GM21723 (cell line): Measurements from ENCODE around the gene AADACL4.
"Not testable (repeated sequence)": the region's sequence is repeated elsewhere in the genome, so short reads cannot be mapped to it uniquely, and the experiment has no call there.

ENCODE experiments used
- ATAC-seq: cut with Tn5 transposase; IDR thresholded peaks from one replicate; pipeline ENCODE4 v1.9.1; 2021; ENCODE audit warnings: mild to moderate bottlenecking, moderate library complexity; ENCODE audit not compliant: unreplicated experiment

The AADACL4 gene

DNA sequence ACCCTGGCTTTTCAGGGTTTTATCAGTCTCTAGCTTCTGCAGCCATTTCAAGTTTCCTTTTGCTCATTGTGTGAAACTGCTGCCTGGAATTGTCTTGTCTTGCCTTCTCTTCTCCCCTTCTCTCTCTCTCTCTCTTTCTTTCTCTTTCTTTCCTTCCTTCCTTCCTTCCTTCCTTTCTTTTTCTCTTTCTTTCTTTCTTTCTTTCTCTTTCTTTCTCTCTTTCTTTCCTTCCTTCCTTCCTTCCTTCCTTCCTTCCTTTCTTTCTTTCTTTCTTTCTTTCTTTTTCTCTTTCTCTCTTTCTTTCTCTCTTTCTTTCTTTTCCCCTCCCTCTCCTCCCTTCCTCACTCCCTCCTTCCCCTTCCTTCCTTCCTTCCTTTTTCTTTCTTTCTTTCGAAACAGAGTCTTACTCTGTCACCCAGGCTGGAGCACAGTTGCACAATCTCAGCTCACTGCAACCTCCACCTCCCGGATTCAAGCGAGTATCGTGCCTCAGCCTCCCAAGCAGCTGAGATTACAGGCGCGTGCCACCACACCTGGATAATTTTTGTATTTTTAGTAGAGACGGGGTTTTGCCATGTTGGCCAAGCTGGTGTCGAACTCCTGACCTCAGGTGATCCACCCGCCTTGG, 14.1 kb downstream of the AADACL4 start:
- not testable (repeated sequence) for ATAC-seq

DNA sequence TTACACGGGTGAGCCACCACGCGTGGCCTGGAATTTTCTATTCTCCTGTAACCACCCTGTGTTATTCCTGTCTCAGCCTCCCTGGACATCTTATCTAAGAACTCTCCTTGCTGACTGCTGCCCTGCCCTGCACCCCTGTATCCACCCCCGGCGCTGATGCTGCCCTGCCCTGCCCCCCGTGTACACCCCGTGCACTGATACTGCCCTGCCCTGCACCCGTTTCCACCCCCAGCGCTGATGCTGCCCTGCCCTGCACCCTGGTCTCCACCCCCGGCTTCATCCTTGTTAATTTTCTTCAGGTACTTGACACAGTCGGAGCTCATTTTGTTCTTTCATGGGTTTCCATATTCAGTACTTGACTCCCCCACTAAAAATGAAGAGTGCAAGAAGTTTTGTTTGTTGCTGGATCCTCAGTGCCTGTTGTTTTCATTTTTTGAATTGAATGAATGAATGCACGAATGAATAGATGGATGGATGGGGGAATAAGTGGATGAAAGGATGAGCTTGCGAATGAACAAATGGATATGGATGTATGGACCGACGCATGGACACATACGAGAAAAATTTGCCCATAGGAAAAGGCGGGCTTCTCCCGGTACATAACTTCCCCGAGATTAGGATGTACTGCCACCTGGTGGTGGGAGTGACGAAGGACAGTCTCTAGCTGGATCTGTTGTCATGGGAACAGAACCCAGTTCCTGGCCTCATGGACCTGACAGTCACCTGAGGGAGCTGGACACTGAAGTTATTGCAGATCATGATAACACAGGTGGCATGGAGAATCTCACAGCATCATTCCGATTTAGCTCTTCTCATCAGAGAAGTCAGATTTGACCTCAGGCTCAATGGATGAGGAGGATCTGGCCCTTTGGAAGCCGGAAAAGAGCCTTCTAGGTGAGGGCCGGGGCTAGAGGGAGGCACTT, 14.9 kb downstream of the AADACL4 start:
- no peak for ATAC-seq

DNA sequence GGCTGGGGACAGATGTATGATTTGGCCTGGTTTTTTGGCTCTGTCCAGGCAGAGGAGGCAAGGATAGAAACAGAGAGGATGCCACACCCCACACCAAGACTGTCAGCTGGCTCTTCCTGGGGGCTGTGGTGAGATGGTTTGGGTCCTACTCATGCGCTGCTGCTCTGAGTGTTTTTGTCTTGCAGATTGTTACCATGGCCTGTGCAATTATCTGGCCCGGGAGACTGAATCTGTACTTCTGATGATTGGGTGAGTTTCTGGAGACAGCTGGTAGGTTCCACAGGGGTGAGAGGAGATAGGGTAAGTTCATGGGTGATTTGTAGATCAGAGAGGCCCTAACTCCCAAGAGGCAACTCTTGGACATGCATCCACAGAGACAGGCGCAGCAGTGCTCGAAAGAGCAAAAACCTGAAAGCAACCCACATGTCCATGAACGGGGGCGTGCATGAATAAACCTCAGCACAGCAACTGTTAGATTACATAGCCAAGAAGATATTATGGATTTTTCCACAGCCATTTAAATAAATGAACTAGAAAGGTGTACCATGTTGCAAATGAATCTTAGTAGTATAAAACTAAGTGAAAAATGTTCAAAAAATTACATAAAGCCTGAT, 17.8 kb downstream of the AADACL4 start:
- no peak for ATAC-seq

DNA sequence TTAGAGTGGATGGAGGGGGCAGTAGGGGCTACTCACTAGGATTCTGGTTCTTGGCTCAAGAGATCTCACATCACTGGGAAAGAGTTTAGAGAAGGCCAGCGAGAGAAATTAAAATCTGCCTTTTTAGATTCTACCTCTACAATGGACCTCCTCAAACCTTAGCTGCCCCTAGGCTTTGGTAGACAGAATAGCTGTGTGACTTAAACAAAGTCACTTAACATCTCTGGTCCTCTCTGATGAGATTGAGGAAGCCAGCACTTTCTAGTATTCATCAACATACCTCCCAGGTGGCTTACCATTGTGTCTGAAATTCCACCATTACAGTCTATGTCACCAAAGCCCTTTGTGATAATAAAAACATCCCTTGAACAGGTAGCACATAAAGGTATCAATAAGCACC, 18.7 kb downstream of the AADACL4 start:
- ATAC-seq, result no peak

DNA sequence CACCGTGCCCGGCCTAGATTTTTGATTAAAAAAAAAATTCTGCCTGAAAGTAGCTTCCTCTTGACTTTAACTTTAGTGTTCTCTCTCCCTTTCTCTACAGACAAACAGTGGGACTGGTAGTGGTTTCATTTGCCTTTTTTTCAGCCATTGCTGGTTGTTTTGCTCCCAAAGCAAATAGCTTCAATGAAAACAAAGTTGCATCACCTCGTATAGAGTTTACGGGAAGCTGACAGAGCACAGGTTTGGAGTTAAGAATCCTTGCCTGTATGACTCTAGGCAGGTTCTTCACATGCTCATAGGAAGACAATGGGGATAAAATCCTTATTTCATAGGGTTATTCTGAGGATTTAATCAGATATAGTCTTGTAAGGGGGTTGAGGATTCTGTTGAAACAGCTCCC, 21.6 kb downstream of the AADACL4 start:
- ATAC-seq, result no peak

DNA sequence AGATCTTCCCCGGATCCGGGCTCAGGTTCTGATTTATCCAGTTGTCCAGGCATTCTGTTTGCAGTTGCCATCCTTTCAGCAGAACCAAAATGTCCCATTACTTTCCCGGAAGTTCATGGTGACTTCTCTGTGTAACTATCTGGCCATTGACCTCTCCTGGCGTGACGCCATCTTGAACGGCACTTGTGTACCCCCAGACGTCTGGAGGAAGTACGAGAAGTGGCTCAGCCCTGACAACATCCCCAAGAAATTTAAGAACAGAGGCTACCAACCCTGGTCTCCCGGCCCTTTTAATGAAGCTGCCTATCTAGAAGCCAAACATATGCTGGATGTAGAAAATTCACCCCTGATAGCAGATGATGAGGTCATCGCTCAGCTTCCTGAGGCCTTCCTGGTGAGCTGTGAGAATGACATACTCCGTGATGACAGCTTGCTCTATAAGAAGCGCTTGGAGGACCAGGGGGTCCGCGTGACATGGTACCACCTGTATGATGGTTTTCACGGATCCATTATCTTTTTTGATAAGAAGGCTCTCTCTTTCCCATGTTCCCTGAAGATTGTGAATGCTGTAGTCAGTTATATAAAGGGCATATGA, 22.4 kb downstream of the AADACL4 start:
- no peak for ATAC-seq

DNA sequence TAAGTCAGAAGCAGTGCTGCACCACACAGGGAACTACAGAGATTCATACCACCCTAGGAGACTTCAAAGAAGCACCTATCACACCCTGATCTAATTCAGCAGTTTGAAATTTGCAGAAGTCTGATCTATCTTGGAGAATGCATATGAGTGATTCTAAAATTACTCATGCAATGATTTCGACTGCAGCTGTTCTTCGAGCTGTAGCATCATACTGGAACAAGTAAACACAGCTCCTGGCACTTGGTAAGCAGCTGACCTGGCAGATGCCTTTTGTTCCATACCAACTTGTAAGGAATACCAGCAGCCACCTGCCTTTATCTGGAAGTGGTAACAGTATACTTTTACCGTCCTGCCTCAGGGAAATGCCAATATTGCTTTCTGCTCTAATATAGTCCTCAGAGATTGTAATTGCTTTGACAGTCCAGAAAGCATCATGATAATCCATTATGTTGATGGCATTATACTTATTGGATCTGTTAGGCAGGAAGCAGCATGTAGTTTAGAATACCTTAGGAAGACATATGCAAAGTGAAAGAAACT, 25.7 kb downstream of the AADACL4 start:
- ATAC-seq, result no peak

DNA sequence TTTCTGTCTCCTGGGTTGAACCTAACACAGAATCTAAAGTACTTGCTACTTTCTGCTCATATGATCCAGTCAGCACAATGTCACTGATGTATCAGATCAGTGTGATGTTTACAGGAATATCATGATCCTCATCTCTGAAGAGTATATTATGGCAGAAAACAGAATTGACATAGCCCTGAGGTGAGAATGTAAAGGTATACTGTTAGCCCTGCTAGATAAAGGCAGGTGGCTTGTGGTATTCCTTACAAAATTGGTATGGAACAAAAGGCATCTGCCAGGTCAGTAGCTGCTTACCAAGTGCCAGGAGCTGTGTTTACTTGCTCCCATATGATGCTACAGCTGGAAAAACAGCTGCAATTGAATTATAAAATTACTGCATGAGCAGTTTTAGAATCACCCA, 30.5 kb downstream of the AADACL4 start:
- no peak for ATAC-seq

DNA sequence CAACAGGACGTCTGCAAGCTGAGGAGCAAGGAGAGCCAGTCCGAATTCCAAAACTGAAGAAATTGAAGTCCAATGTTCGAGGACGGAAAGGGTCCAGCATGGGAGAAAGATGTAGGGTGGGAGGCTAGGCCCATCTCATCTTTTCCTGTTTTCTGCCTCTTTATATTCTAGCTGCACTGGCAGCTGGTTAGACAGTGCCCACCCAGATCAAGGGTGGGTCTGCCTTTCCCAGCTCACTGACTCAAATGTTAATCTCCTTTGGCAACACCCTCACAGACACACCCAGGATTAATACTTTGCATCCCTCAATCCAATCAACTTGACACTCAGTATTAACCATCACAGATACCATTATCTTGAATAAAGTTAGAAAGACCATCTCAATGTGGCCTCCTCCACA, 32.2 kb downstream of the AADACL4 start:
- ATAC-seq, result not testable (repeated sequence)

DNA sequence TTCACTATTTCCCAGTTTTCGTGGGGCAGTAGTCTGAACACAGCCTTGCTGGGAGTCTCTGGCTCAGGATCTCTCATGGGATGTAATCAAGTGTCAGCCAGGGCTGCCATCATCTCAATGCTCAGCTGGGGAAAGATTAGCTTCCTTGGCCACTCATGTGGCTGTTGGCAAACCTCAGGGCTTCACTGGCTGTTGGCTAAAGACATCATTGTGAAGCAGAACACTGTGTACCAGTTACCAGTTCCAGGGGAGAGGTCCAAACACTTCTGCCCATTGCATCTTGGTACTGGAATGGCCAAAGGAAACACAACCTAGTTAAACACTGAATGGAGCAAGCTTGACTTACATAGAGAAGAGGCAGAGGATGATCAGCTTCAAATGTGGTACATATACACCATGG, 33.7 kb downstream of the AADACL4 start:
- ATAC-seq, result no peak

DNA sequence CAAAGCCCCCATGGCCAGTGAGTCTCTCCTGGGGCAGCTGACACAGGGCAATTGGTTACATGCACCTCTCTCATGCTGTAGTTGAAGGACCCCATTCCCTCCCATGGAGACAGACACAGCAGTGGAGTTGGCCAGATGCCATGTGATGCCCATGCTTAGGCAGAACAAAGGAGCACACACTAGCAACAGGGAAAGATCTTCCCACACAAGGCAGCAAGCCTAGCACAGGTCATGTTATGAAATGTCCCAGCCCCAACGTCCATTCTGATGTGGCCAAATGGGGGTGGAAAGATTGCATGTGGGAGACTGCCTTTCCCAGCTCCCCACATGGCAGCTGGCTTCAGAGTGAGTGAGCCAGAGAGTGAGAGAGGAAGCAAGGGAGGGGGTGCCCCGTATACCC, 34.5 kb downstream of the AADACL4 start:
- no peak for ATAC-seq

DNA sequence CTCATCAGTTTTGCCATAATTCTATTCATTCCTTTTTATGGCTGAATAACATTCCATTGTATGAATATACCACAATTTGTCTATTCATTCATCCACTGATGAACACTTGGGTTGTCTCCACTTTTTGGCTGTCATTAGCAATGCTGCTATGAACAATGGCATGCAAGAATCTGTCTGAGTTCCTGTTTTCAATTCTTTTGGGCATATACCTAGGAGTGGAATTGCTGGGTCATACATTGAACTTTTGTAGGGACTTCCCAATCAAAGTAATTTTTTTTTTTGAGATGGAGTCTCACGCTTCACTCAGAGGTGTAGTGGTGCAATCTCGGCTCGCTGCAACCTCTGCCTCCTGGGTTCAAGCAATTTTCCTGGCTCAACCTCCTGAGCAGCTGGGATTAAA, 34.9 kb downstream of the AADACL4 start:
- ATAC-seq, result no peak

DNA sequence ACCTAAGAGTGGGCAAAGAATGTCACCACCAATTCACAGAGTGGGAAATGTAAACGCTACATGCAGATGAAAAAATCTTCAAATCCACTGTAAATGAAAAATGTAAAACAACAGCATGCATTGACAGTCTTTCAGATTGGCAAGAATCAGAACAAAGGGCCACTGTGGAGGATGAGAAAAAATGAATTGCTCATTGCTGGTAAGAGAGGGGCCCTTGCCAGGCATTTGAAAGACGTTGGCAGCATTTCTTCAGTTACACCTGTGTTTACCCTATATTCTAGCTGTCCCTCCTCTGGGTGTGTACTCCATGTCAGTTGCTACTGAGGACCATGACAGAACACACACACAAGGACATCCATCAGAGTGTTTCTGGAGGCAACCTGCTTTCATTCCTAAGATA, 46.3 kb downstream of the AADACL4 start:
- ATAC-seq, result no peak

DNA sequence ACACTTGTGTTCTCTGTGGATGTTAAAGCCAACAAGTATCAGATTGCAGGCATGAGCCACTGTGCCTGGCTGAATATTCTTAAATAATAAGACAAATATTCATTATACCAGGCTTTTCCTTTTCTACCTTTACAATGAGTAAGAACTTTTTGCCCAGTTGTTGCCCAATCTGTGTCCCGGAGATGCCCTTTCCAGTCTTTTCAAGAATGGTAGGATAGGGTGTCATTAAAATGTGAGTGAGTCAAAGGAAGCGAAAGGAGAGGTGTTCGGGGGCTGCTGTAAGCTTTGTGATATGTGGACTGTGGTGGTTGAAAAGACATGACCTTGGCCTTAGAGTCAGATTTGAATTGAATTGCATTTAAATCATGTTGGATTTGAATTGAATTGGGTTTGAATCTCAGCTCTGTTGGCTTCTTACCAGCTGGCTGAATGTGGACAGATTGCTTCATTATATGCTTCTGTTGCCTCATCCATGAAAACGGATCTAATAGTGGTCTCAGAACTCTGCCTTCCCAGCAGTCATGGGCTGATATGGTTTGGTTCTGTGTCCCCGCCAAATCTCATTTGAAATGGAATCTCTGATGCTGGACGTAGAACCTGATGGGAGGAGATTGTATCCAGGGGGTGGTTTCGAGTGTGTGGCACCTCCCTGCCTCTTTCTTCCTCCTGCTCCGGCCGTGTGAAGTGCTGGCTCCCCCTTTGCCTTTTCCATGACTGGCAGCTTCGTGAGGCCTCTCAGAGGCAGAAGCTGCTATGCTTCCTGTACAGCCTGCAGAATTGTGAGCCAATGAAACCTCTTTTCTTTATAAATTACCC, 49.3 kb downstream of the AADACL4 start:
- no peak for ATAC-seq

DNA sequence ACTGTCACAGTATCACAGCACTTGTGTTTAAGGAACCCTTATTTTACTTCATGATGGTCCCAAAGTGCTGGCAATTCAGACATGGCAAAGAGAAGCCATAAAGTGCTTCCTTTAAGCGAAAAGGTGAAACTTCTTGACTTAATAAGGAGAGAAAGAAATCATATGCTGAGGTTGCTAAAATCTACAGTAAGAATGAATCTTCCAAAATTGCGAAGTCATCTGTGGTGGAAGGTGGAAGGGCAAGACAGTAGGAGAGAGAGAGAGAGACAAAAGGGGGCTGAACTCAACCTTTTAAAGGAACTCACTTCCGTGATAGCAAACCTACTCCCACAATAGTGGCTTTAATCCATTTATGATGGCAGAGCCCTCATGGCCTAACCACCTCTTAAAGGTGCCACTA, 52.8 kb downstream of the AADACL4 start:
- no peak for ATAC-seq

DNA sequence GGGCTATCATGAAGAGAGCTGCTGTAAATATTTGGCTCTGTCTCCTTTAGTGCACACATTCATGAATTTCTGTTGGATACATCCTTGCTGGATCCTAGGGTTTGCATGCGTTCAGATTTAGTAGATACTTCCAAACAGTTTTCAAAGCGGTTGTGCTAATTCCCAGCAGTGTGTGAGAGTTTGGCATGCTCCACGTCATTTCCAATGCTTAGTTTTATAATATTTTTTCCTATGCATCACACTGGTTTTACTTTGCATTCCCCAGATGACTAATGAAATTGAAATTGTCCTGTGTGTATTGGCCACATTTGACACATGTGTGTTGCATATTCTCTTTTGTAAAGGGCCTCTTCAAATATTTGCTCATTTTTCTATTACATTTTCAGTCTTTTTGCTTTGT, 53.5 kb downstream of the AADACL4 start:
- no peak for ATAC-seq

DNA sequence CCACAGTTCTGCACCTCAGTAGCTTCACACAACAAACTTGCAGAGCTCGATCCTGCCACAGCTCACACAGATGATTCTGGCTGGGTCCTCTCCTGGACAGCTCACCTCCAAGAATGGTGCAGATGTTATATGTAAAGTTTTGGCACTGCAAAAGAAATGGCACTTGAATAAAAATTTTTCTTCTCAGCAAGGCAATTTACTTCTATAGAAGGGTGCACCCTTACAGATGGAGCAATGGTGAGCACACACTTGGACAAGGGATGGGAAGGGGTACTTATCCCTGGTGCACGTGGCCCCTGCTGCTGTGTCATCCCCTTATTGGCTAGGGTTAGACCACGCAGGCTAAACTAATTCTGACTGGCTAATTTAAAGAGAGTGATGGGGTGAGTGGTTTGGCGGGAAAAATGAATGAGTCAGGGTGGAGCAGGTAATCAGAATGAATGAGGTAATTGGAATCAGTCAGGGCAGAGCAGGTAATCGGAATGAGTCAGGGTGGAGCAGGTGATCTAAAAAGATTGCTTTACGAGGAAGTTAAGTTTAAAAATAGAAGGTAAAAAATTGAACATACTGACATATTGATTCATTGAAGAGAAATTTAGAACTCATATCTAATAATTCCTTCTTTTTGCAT, 60.1 kb downstream of the AADACL4 start:
- no peak for ATAC-seq

DNA sequence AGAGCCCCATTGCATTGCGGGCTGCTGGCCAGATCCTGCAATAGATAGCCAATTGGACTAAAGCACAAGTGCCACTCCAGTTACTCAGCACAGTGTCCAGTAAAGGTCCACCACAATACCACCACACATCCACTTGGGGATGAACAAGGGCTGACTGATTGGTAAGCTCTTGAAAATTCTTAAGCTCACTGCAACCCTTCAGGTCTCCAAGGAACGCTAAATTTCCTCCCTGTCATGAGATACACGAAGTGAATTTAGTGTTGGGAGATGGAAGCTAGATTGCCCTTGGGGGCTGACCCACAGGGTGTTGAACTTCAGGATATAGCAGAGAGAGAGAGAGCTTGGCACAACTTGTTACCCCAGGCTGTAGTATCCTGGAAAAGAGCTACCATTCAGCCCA, 62.2 kb downstream of the AADACL4 start:
- ATAC-seq, result no peak

DNA sequence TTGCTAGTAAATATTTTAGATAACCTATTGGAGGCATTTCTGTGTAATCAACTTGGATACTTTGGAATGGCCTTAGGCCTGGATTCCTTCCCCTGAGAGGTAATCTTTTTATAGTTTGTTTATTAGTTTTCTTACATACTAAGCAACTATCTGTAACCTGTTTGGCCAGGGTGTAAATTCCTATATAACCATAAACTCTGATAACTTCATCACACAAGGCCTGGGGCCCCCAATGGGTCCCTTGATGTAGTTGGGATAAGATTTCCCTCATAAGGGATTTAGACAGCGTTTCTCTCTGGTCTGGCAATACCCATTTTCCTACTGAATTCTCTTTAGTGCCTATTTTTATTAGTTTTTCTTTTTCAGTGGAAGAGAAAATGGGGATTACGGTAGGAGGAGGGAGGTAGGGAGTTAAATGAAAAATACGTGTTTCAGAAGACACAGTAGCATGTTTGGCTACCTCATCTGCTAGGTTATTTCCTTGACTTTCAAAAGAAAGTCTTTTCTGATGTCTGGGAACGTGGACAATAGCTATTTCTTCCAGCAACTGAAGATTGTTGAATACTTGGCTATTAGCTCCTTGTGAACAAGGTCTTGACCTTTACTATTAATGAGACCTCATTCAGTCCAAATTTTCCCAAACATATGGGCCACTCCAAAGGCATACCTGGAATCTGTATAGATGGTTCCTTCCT, 64.7 kb downstream of the AADACL4 start:
- no peak for ATAC-seq
